Duodenal mucosa (tissue), 2 donors: Measurements from ENCODE around the gene ARHGAP22.

Source experiments
- H3K27ac ChIP-seq: one replicate; pipeline ENCODE4 v1.7.0; 2013; ENCODE audit warnings: low read depth, low read length
- H3K27me3 ChIP-seq, 2 donors: one replicate each; pipeline ENCODE4 v1.7.0; 2013; ENCODE audit warnings: low read length in 2 of 2, control low read depth in 1 of 2; ENCODE audit not compliant: insufficient read depth in 2 of 2, control insufficient read depth in 1 of 2
- H3K36me3 ChIP-seq, 2 donors: one replicate each; pipeline ENCODE4 v1.7.0; 2013; ENCODE audit warnings: low read length in 2 of 2, control low read depth in 1 of 2; ENCODE audit not compliant: insufficient read depth in 2 of 2, control insufficient read depth in 1 of 2
- H3K4me1 ChIP-seq, 2 donors: one replicate each; pipeline ENCODE4 v1.7.0; 2013; ENCODE audit warnings: low read length in 2 of 2, control low read depth in 1 of 2; ENCODE audit not compliant: insufficient read depth in 2 of 2, control insufficient read depth in 1 of 2
- H3K4me3 ChIP-seq, 2 donors: one replicate each; pipeline ENCODE4 v1.7.0; 2013; ENCODE audit warnings: low read length in 2 of 2, low read depth in 1 of 2
- H3K9ac ChIP-seq, 2 donors: one replicate each; pipeline ENCODE4 v1.7.0; 2013; ENCODE audit warnings: low read length in 2 of 2, low read depth in 1 of 2
- H3K9me3 ChIP-seq, 2 donors: one replicate each; pipeline ENCODE4 v1.7.0; 2013; ENCODE audit warnings: low read length in 2 of 2, control low read depth in 1 of 2; ENCODE audit not compliant: control insufficient read depth in 1 of 2

Gene ARHGAP22

GRCh38 chr10:48480397-48481374 lies 124.2 kb downstream of the ARHGAP22 start:
- H3K27ac ChIP-seq, result no peak overlapping the region
- no peaks in the 10 kb centered on the region for H3K27me3 ChIP-seq
- no peaks in the 10 kb centered on the region for H3K4me1 ChIP-seq
- no peak overlapping the region for H3K4me3 ChIP-seq
- H3K9ac ChIP-seq, result no peak overlapping the region
- H3K36me3 ChIP-seq, result no peaks in the 10 kb centered on the region
- no peaks in the 10 kb centered on the region for H3K9me3 ChIP-seq

DNA sequence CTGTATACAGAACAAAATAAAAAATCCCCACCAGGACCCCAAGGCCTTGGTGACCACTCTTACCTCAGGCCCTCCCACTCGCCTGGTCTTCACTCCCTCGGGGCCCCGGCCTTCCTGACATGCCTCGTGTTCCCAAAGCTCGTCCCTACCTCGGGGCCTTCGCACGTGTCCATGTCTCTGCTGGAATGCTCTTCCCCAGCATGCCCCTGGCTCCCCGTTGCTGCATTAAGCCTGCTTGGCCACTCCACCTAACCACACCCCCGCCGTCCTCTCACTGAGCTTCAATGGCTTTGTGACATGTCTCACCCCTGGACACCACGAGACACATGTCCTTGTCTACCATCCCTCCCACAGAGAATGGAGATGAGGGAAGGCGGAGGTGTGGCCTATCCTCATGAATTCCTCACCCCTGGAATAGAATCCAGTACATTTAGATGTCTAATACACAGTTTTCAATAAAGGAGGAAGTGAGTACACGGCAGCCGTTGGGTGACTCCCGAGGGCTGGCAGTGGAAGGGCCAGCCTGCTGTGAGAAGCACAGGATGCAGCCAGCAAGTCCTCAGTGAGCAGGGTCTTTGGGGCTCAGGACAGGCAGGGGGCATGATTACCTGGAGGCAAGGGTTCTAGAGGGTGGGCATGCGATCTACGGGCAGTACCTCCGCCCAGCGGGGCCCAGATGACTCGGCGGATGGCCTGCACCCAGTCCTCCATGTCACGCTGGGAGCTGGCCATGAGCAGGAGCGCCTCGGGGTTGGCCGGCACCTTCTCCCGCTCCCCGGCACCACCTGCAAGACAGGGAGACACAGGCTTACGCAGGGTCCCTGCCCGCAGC lies 125.7 kb downstream of the ARHGAP22 start:
- Histone ChIP-seq H3K9me3 (no peaks in the 10 kb centered on the region), H3K27me3 (no peaks in the 10 kb centered on the region), H3K9ac (no peak overlapping the region), H3K27ac (no peak overlapping the region), H3K4me3 (no peak overlapping the region), H3K36me3 (no peaks in the 10 kb centered on the region), H3K4me1 (no peaks in the 10 kb centered on the region)

GRCh38 chr10:48478469-48478868 lies 126.4 kb downstream of the ARHGAP22 start:
- no peak overlapping the region for H3K4me3 ChIP-seq
- H3K9ac ChIP-seq, result no peak overlapping the region
- H3K27me3 ChIP-seq, result no peaks in the 10 kb centered on the region
- no peaks in the 10 kb centered on the region for H3K9me3 ChIP-seq
- H3K4me1 ChIP-seq, result no peaks in the 10 kb centered on the region
- H3K36me3 ChIP-seq, result no peaks in the 10 kb centered on the region
- H3K27ac ChIP-seq, result no peak overlapping the region

DNA sequence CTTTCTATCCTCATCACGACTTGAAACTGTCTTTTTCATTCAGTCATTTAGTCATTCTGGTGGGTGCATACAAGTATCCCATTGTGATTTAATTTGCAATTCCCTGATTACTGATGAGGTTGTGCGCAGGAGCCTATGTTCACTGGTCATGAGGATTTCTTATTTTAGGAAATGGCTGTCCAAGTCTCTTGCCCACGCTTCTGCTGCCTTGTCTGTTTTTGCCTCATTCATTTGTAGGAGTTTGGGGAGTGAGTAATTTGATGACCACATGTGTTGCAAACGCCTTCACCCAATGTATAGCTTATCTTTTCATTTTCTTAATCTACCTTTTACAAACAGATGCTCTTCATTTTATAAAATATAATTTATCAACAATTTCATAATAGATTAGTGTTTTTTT lies 127.3 kb downstream of the ARHGAP22 start:
- H3K4me1 ChIP-seq, result no peaks in the 10 kb centered on the region
- H3K36me3 ChIP-seq, result no peaks in the 10 kb centered on the region
- no peak overlapping the region for H3K27ac ChIP-seq
- no peak overlapping the region for H3K9ac ChIP-seq
- H3K4me3 ChIP-seq, result no peak overlapping the region
- no peaks in the 10 kb centered on the region for H3K27me3 ChIP-seq
- H3K9me3 ChIP-seq, result no peaks in the 10 kb centered on the region

DNA sequence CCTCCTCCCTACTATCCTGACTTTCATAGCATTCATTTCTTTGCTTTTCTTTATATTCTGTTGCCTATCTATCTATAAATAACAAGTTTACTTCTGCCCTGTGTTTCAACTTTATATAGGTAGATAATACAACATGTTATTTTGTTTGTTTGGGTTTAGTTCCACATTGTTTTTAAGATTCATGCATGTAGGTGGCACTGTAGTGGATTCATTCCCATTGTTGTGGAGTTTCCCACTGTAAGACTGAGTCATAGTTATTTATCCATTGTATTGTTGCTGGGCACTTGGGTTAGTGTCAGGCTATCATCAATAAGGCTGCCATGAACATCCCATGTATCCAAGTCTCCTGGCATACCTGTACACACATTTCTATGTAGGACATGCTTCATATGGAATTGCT lies 127.7 kb downstream of the ARHGAP22 start:
- H3K4me1 ChIP-seq, result no peaks in the 10 kb centered on the region
- no peaks in the 10 kb centered on the region for H3K36me3 ChIP-seq
- H3K27me3 ChIP-seq, result no peaks in the 10 kb centered on the region
- no peak overlapping the region for H3K27ac ChIP-seq
- H3K9ac ChIP-seq, result no peak overlapping the region
- no peaks in the 10 kb centered on the region for H3K9me3 ChIP-seq
- H3K4me3 ChIP-seq, result no peak overlapping the region

DNA sequence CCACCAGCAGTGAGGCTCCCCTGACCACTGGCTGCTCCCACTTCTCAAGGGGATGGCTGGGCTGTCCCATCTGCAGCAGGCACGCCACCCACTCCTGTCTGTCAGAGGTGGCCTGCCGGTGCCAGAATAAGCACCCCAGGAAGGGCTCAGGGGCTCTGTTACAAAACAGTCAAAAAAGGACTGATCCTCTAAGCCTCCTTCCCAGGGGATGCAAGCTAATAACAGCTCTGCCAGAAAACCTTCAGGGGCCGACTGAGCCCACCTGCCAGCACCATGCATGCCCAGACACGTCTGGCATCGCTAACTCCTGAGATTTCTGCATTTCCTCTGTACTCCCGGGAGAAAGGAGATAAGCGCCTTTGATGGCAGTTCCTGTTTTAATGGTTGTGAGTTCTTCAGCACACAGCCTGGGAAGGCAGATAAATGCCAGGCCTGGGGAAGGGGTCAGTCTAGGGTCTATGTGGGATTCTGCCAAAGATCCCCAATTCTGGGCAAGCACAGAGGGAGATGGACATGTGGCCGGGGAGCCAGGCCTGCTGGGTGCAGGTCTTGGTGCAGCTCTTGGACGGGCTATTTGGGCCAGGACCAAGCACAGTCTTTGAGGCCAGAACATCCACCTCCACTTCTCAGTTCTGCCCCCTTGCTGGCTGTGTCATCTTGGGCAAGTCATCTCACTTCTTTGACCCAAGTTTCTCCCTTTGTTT lies 128.4 kb downstream of the ARHGAP22 start:
- Histone ChIP-seq H3K27me3 (no peaks in the 10 kb centered on the region), H3K36me3 (no peaks in the 10 kb centered on the region), H3K4me3 (no peak overlapping the region), H3K4me1 (no peaks in the 10 kb centered on the region), H3K27ac (no peak overlapping the region), H3K9ac (no peak overlapping the region), H3K9me3 (no peaks in the 10 kb centered on the region)

GRCh38 chr10:48475943-48476278 lies 129.0 kb downstream of the ARHGAP22 start:
- Histone ChIP-seq H3K27ac (no peak overlapping the region), H3K9me3 (no peaks in the 10 kb centered on the region), H3K36me3 (no peaks in the 10 kb centered on the region), H3K4me3 (no peak overlapping the region), H3K27me3 (no peaks in the 10 kb centered on the region), H3K9ac (no peak overlapping the region), H3K4me1 (peaks cover 0 to under 1% of the 10 kb centered on the region in 2 donors)

DNA sequence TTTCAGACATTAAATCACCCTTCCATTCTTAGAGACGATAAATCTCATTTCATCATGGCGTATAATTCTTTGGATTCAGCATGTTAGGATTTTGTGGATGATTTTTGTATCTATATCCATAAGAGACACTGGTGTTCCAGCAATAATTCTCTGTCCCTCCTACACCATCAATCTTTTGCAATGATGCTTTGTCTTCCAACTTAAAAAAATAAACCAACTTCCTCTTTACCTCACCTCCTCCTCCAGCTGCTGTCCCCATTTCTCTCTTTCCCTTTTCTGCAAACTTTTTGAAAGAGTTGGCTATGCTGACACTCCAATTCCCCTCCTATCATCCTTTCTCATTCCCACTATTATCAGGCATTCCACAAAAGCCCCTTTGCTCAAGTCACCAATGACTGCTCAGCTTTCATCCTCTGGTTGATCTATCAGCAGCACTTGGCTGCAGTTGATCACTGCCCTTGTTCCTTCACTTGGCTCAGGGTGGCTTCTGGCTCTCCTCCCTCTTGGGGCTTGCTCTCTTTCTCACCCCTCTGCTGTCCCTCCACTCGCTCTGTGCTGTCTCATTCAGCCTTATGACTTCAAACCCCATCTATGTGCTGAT lies 130.0 kb downstream of the ARHGAP22 start:
- H3K4me1 ChIP-seq, result peaks cover 0 to 10% of the 10 kb centered on the region in 2 donors
- H3K27me3 ChIP-seq, result no peaks in the 10 kb centered on the region
- no peak overlapping the region for H3K27ac ChIP-seq
- H3K4me3 ChIP-seq, result no peak overlapping the region
- no peak overlapping the region for H3K9ac ChIP-seq
- H3K36me3 ChIP-seq, result no peaks in the 10 kb centered on the region
- H3K9me3 ChIP-seq, result no peaks in the 10 kb centered on the region

- H3K4me1 ChIP-seq, result peaks cover 0 to 10% of the 10 kb centered on the region in 2 donors
- no peaks in the 10 kb centered on the region for H3K27me3 ChIP-seq
- no peaks in the 10 kb centered on the region for H3K36me3 ChIP-seq
- no peaks in the 10 kb centered on the region for H3K9me3 ChIP-seq
- no peak overlapping the region for H3K9ac ChIP-seq
- no peak overlapping the region for H3K4me3 ChIP-seq
- H3K27ac ChIP-seq, result no peak overlapping the region
Observed at GRCh38 chr10:48473704-48474103, 131.2 kb downstream of the ARHGAP22 start.
